ENCODE measurements around the gene PPP1R3C.

DNA sequence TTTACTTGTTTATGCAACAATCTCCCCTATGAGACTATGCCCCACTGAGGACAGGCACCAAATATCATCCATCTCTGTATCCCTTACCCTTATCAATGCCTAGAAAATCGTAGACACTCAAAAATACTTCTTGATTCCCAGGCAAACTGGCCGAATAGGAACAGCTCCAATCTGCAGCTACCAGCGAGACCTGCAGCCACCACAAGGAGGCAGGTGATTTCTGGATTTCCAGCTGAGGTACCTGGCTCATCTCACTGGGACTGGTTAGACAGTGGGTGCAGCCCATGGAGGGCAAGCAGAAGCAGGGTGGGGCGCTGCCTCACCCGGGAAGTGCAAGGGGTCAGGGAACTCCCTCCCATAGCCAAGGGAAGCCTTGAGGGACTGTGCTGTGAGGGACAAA is 10.8 kb upstream of the PPP1R3C start:
- TF ChIP-seq CTCF (IDR thresholded peaks at IDR 0.05) = peak in 5 of 7 experiments; percentile 14 to 59 (median 29)
- TF ChIP-seq POLR2AphosphoS5 (IDR thresholded peaks at IDR 0.05) = no peak
- no peak for TF ChIP-seq POLR2A (IDR thresholded peaks at IDR 0.05)
- TF ChIP-seq EP300 (IDR thresholded peaks at IDR 0.05) = no peak

All from stomach (tissue), 4 donors.